PFSK-1 (cell line): ENCODE data around the gene SNAP29.

Experiments
- POLR2AphosphoS5 ChIP-seq: IDR thresholded peaks from 2 replicates; pipeline ENCODE4 v1.6.1; 2012; ENCODE audit warnings: low read depth, mild to moderate bottlenecking, control low read depth, low read length, moderate library complexity
- SIN3A ChIP-seq: IDR thresholded peaks from 2 replicates; pipeline ENCODE4 v1.6.1; 2012; ENCODE audit warnings: mild to moderate bottlenecking, low read length, moderate library complexity, borderline replicate concordance; ENCODE audit not compliant: insufficient read depth
- TF ChIP-seq, protein P1 (sequence below), 2 experiments: IDR thresholded peaks; 2 replicates each; pipeline versions ENCODE4 v1.6.1 to v1.8.0; 2011 to 2012; ENCODE audit warnings: low read depth in 2 of 2, low read length in 2 of 2, control low read depth in 1 of 2, inconsistent platforms in 1 of 2, mild to moderate bottlenecking in 1 of 2, moderate library complexity in 1 of 2; ENCODE audit not compliant: insufficient read depth in 1 of 2

DNA sequence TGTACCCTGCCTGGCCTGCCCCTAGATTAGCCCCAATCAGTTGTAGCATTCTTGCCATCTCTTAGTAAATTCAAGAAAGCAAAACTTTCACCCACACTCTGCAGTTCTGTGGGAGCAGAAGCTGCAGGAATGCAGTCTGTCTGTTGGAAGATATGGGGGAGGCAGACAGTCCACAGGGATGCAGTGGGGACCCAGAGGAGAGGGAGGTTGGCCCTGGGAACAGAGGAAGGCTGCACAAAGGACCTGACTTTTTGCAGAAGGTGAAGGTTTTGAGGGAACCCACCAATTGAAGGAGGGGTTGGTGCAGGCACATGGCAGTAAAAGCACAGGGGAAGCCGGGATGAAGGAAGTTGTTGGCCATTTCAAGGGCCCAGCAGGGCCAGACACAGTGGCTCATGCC lies 16.5 kb downstream of the SNAP29 start:
- no peak for TF ChIP-seq POLR2AphosphoS5
- TF ChIP-seq SIN3A = no peak
- TF ChIP-seq, protein P1, sequence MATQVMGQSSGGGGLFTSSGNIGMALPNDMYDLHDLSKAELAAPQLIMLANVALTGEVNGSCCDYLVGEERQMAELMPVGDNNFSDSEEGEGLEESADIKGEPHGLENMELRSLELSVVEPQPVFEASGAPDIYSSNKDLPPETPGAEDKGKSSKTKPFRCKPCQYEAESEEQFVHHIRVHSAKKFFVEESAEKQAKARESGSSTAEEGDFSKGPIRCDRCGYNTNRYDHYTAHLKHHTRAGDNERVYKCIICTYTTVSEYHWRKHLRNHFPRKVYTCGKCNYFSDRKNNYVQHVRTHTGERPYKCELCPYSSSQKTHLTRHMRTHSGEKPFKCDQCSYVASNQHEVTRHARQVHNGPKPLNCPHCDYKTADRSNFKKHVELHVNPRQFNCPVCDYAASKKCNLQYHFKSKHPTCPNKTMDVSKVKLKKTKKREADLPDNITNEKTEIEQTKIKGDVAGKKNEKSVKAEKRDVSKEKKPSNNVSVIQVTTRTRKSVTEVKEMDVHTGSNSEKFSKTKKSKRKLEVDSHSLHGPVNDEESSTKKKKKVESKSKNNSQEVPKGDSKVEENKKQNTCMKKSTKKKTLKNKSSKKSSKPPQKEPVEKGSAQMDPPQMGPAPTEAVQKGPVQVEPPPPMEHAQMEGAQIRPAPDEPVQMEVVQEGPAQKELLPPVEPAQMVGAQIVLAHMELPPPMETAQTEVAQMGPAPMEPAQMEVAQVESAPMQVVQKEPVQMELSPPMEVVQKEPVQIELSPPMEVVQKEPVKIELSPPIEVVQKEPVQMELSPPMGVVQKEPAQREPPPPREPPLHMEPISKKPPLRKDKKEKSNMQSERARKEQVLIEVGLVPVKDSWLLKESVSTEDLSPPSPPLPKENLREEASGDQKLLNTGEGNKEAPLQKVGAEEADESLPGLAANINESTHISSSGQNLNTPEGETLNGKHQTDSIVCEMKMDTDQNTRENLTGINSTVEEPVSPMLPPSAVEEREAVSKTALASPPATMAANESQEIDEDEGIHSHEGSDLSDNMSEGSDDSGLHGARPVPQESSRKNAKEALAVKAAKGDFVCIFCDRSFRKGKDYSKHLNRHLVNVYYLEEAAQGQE (IDR thresholded peaks at IDR 0.05; ENCODE audit: insufficient read depth in 1 of 2, low read depth in 2 of 2, low read length in 2 of 2) = no peak
